ENCODE results near the gene NAT9.
A peak's percentile ranks its signal among the peaks of the same experiment; 100 is the strongest.

NAT9 gene, protein sequence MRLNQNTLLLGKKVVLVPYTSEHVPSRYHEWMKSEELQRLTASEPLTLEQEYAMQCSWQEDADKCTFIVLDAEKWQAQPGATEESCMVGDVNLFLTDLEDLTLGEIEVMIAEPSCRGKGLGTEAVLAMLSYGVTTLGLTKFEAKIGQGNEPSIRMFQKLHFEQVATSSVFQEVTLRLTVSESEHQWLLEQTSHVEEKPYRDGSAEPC
- total RNA-seq = 18.0 to 24.0 (median 20.6) reads per million in 3 donors

DNA sequence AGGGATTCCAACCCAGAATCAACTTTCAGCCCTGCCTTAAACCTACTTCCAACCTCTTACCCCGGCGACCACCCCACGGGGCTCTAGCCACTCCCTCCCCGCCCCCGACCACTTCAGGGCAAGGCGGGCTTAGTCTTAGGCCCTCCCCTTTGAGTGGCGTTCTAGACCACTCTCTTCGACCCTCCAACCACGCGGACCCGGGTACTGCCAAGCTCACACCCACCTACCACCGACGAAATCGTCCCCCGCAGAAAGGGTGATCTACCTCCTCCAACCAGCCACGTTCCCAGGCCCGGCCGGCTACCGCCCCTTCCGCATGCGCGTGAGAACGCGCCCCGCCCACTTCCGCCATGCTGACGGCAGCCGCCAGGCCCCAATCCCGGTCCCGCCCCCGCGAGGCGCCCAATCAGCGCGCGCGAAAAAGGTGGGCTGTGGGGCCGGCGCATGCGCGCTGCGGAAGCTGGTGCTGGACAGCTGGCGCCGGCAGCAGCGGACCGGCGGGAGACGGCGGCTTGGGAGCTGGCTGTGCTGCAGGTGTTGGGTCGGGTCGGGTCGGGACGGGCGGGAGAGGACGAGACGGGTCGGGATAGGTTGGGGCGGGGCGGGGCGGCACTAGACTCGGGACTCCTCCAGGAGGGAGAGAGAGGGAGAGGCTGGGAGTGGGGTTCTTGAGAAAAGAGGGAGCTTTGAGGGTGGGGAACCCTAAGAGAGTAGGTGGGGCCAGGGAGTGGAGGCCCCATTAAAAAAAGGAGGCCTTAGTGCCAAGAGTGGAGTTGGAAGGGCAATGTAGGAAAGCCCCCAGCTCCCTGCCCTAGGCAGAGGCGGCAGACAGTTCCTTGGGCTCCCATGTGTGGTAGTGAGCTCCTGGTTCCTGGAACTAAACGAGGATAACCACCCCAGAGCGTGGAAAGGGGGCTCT, at the start of gene NAT9:
Gene NAT9, minus strand, starts transcription at position 302 of the 919 bp plus-strand sequence. CDS start 647 bp downstream, outside the sequence.
- H3K9me3 ChIP-seq (ENCODE audit: control insufficient read depth, low read length) = no peaks in the 10 kb centered on the region
- H3K4me3 ChIP-seq (ENCODE audit: insufficient read depth, low read depth, low read length, poor library complexity, severe bottlenecking) = peak within 1 kb of the TSS; percentile 70
- no peaks in the 10 kb centered on the region for H3K27me3 ChIP-seq (replicated peaks; ENCODE audit: control insufficient read depth, insufficient read depth, low read length, poor library complexity, severe bottlenecking)
- H3K36me3 ChIP-seq (ENCODE audit: control insufficient read depth, insufficient read depth, low read length) = peaks cover 19% of the 10 kb centered on the region
- H3K27ac ChIP-seq (ENCODE audit: insufficient read depth, low read length, poor library complexity, severe bottlenecking) = peak within 1 kb of the TSS; percentile 74
- peak; percentile 96 to 98 (median 98) for DNase-seq
- peaks cover 43% of the 10 kb centered on the region for H3K4me1 ChIP-seq (ENCODE audit: control insufficient read depth, insufficient read depth, low read length, poor library complexity, severe bottlenecking)

DNA sequence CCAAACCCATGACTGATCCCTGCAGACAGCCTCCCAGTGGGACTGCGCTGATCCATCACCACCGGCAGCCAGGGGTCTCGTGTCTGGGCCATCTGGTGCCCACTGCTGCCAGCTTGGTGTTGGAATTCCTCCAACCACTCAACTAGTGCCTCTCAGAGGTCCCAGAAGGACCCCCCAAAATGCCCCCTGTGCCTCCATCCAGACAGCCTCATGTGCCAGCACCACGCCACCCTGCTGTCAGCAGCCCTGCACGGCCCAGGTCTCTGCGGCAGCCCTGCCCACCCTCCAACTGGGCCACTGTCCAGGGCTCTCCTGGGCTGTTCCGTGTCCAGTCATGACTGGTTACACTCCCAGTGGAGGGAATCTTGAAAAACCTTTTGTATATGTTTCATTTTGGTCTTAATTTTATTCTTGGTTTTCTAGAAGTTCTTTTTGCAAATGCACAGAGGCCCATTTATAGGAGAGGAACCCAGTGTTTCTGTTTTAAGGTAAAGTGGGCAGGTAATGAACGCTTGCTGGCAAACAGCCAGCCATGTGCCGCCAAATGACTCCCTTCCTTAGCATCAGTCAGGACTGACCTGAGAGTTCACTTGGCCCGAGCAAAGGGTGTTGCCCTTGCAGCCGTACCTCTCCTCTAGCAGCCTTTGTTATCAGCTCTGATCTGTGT, 48.9 kb upstream of the NAT9 start:
- Histone ChIP-seq H3K9me3 (ENCODE audit: control insufficient read depth, low read length) (no peaks in the 10 kb centered on the region), H3K27me3 (replicated peaks; ENCODE audit: control insufficient read depth, insufficient read depth, low read length, poor library complexity, severe bottlenecking) (no peaks in the 10 kb centered on the region), H3K27ac (ENCODE audit: insufficient read depth, low read length, poor library complexity, severe bottlenecking) (no peak overlapping the region), H3K4me1 (ENCODE audit: control insufficient read depth, insufficient read depth, low read length, poor library complexity, severe bottlenecking) (no peaks in the 10 kb centered on the region), H3K36me3 (ENCODE audit: control insufficient read depth, insufficient read depth, low read length) (peaks cover 36% of the 10 kb centered on the region), H3K4me3 (ENCODE audit: insufficient read depth, low read depth, low read length, poor library complexity, severe bottlenecking) (no peak overlapping the region)
- DNase-seq = no peak

GRCh38 chr17:74822939-74823367, 46.8 kb upstream of the NAT9 start:
- Histone ChIP-seq H3K27ac (ENCODE audit: insufficient read depth, low read length, poor library complexity, severe bottlenecking) (no peak overlapping the region), H3K36me3 (ENCODE audit: control insufficient read depth, insufficient read depth, low read length) (peaks cover 46% of the 10 kb centered on the region), H3K27me3 (replicated peaks; ENCODE audit: control insufficient read depth, insufficient read depth, low read length, poor library complexity, severe bottlenecking) (no peaks in the 10 kb centered on the region), H3K9me3 (ENCODE audit: control insufficient read depth, low read length) (no peaks in the 10 kb centered on the region), H3K4me1 (ENCODE audit: control insufficient read depth, insufficient read depth, low read length, poor library complexity, severe bottlenecking) (no peaks in the 10 kb centered on the region), H3K4me3 (ENCODE audit: insufficient read depth, low read depth, low read length, poor library complexity, severe bottlenecking) (no peak overlapping the region)
- no peak for DNase-seq

GRCh38 chr17:74822335-74822938, 46.3 kb upstream of the NAT9 start:
- H3K27ac ChIP-seq (ENCODE audit: insufficient read depth, low read length, poor library complexity, severe bottlenecking) = no peak overlapping the region
- H3K4me1 ChIP-seq (ENCODE audit: control insufficient read depth, insufficient read depth, low read length, poor library complexity, severe bottlenecking) = no peaks in the 10 kb centered on the region
- DNase-seq = no peak
- no peak overlapping the region for H3K4me3 ChIP-seq (ENCODE audit: insufficient read depth, low read depth, low read length, poor library complexity, severe bottlenecking)
- H3K36me3 ChIP-seq (ENCODE audit: control insufficient read depth, insufficient read depth, low read length) = peaks cover 45% of the 10 kb centered on the region
- no peaks in the 10 kb centered on the region for H3K27me3 ChIP-seq (replicated peaks; ENCODE audit: control insufficient read depth, insufficient read depth, low read length, poor library complexity, severe bottlenecking)
- H3K9me3 ChIP-seq (ENCODE audit: control insufficient read depth, low read length) = no peaks in the 10 kb centered on the region

GRCh38 chr17:74821655-74822334, 45.6 kb upstream of the NAT9 start:
- no peak overlapping the region for H3K4me3 ChIP-seq (ENCODE audit: insufficient read depth, low read depth, low read length, poor library complexity, severe bottlenecking)
- H3K27ac ChIP-seq (ENCODE audit: insufficient read depth, low read length, poor library complexity, severe bottlenecking) = no peak overlapping the region
- H3K4me1 ChIP-seq (ENCODE audit: control insufficient read depth, insufficient read depth, low read length, poor library complexity, severe bottlenecking) = no peaks in the 10 kb centered on the region
- H3K27me3 ChIP-seq (replicated peaks; ENCODE audit: control insufficient read depth, insufficient read depth, low read length, poor library complexity, severe bottlenecking) = no peaks in the 10 kb centered on the region
- DNase-seq = no peak
- peaks cover 43% of the 10 kb centered on the region for H3K36me3 ChIP-seq (ENCODE audit: control insufficient read depth, insufficient read depth, low read length)
- no peaks in the 10 kb centered on the region for H3K9me3 ChIP-seq (ENCODE audit: control insufficient read depth, low read length)

DNA sequence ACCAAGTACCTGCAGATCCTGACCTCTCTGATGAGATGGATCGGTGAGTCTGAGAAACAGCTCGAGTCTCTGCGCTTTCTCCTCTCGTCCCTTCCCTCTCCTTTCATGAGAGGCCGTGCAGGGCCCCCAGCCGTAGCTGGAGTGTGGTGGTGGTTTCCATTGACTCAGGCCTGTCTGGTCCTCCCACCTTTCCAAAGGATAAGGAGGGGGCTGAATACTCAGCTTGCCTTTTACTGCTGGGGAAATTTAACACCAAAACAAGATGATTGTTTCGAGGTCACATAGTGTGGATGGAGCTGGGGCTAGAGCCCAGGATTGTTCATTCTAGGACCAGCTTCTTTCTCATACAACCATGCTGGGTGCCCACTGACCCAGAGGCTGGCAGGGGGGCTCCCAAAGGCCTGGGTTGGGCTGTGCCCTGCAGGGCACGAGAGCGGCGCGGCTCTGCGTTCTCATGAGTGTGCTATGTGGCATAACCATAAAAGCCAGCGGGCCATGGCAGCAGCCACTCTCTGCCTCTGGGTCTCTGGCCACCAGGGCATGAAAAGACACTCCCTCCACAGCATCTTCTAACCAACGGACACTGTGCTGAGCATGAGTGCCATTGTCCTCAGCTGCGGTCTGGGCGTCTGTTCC, 43.8 kb upstream of the NAT9 start:
- no peak overlapping the region for H3K27ac ChIP-seq (ENCODE audit: insufficient read depth, low read length, poor library complexity, severe bottlenecking)
- no peaks in the 10 kb centered on the region for H3K4me1 ChIP-seq (ENCODE audit: control insufficient read depth, insufficient read depth, low read length, poor library complexity, severe bottlenecking)
- H3K36me3 ChIP-seq (ENCODE audit: control insufficient read depth, insufficient read depth, low read length) = peaks cover 31% of the 10 kb centered on the region
- H3K4me3 ChIP-seq (ENCODE audit: insufficient read depth, low read depth, low read length, poor library complexity, severe bottlenecking) = no peak overlapping the region
- H3K27me3 ChIP-seq (replicated peaks; ENCODE audit: control insufficient read depth, insufficient read depth, low read length, poor library complexity, severe bottlenecking) = no peaks in the 10 kb centered on the region
- H3K9me3 ChIP-seq (ENCODE audit: control insufficient read depth, low read length) = no peaks in the 10 kb centered on the region
- DNase-seq = no peak

DNA sequence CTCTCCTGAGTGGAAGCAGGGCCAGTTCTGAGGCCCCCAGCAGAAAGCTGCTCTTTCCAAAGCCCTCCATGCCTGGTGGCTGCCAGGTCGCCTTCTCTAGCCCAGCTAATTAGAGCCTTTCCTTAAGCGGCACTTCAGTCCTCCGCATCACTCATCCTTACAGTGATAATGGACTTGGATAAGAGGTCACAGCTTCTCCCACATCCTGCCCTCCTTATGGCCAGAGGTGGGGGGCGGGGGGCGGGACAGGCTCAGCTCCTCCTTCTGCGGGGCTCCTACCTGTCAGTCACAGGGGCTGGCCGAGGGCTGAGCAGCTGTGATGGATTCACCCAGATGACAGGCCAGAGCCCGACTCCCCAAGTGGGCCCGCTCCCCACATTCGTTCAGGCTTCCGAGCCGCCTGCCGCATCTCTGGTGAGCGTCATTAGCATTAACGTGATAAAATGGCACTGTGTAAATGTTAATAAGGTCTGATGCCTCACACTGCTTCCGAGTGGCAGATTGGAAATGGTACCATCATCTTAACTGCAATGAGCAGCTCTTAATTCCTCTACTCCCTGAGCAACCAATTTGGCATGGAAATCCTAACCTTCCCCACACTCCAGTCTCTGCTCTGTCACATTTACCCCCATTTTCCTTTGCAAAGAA, 42.3 kb upstream of the NAT9 start:
- no peak for DNase-seq
- Histone ChIP-seq H3K4me3 (ENCODE audit: insufficient read depth, low read depth, low read length, poor library complexity, severe bottlenecking) (no peak overlapping the region), H3K4me1 (ENCODE audit: control insufficient read depth, insufficient read depth, low read length, poor library complexity, severe bottlenecking) (no peaks in the 10 kb centered on the region), H3K27me3 (replicated peaks; ENCODE audit: control insufficient read depth, insufficient read depth, low read length, poor library complexity, severe bottlenecking) (no peaks in the 10 kb centered on the region), H3K27ac (ENCODE audit: insufficient read depth, low read length, poor library complexity, severe bottlenecking) (no peak overlapping the region), H3K9me3 (ENCODE audit: control insufficient read depth, low read length) (no peaks in the 10 kb centered on the region), H3K36me3 (ENCODE audit: control insufficient read depth, insufficient read depth, low read length) (peaks cover 26% of the 10 kb centered on the region)

- Histone ChIP-seq H3K4me1 (ENCODE audit: control insufficient read depth, insufficient read depth, low read length, poor library complexity, severe bottlenecking) (no peaks in the 10 kb centered on the region), H3K9me3 (ENCODE audit: control insufficient read depth, low read length) (no peaks in the 10 kb centered on the region), H3K4me3 (ENCODE audit: insufficient read depth, low read depth, low read length, poor library complexity, severe bottlenecking) (no peak overlapping the region), H3K36me3 (ENCODE audit: control insufficient read depth, insufficient read depth, low read length) (peaks cover 27% of the 10 kb centered on the region), H3K27ac (ENCODE audit: insufficient read depth, low read length, poor library complexity, severe bottlenecking) (no peak overlapping the region), H3K27me3 (replicated peaks; ENCODE audit: control insufficient read depth, insufficient read depth, low read length, poor library complexity, severe bottlenecking) (no peaks in the 10 kb centered on the region)
- no peak for DNase-seq
These were observed 40.9 kb upstream of the NAT9 start for GRCh38 chr17:74816905-74817620.
